ENCODE data around the gene NAA16. TPM values are rescaled to one million over a fixed set of nuclear protein-coding genes. Genes with fewer than 3 reads are reported as not detected.
"Not testable (repeated sequence)": the region's sequence is repeated elsewhere in the genome, so short reads cannot be mapped to it uniquely, and the experiment has no call there.

NAA16 gene
- polyA plus RNA-seq, 1 donor from 2014 or later: 57.0 TPM

DNA sequence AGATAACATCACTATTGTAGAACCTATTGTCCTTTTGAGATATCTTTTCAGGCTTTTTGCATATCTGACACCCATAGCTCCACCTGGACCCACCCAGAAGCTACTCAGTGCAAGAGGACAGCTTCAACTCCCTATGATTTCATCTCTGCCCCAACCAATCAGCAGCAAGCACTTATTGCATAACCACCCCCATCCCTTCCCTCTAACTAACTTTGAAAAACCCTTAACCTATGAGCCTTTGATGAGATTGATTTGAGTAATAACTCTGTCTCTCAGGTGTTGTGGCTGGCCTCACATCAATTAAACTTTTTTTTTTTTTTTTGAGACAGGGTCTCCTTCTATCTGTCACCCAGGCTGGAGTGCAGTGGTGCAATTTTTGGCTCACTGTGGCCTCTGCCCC lies 34.2 kb upstream of the NAA16 start:
- Histone ChIP-seq H3K27ac (ENCODE audit: low read length) (no peak overlapping the region), H3K9ac (ENCODE audit: low read length) (no peak overlapping the region), H3K36me3 (ENCODE audit: insufficient read depth, low read length) (no peaks in the 10 kb centered on the region), H3K9me3 (ENCODE audit: low read length) (no peaks in the 10 kb centered on the region), H3F3A (ENCODE audit: insufficient read depth, low read length, poor library complexity, severe bottlenecking) (no peaks in the 10 kb centered on the region), H3K79me2 (replicated peaks; ENCODE audit: insufficient read depth, low read length) (no peaks in the 10 kb centered on the region), H4K20me1 (ENCODE audit: insufficient read depth) (no peaks in the 10 kb centered on the region), H2AFZ (ENCODE audit: low read depth, low read length) (no peak overlapping the region), H3K4me3 (ENCODE audit: low read length) (no peak overlapping the region), H3K9me2 (ENCODE audit: insufficient read depth, low read length) (no peaks in the 10 kb centered on the region), H3K4me2 (ENCODE audit: low read length) (no peak overlapping the region), H3K27me3 (ENCODE audit: insufficient read depth, low read depth, low read length) (no peaks in the 10 kb centered on the region)
- no peak for TF ChIP-seq MXI1 (conservative IDR thresholded peaks at IDR 0.05; ENCODE audit: poor library complexity, severe bottlenecking)
- TF ChIP-seq TAF1 (IDR thresholded peaks at IDR 0.05; ENCODE audit: low read depth): no peak
- no peak for TF ChIP-seq CTCF (IDR thresholded peaks at IDR 0.05; ENCODE audit: poor library complexity, severe bottlenecking)
- TF ChIP-seq SMC3 (conservative IDR thresholded peaks at IDR 0.05; ENCODE audit: poor library complexity): no peak
- TF ChIP-seq EP300 (conservative IDR thresholded peaks at IDR 0.05; ENCODE audit: poor library complexity, severe bottlenecking): no peak
- TF ChIP-seq EZH2 (IDR thresholded peaks at IDR 0.05; ENCODE audit: borderline replicate concordance, insufficient read depth, low read length, poor library complexity, severe bottlenecking): no peak
- TF ChIP-seq RAD21 (conservative IDR thresholded peaks at IDR 0.05): no peak
- TF ChIP-seq POLR2AphosphoS5 (IDR thresholded peaks at IDR 0.05): no peak
- no peak for TF ChIP-seq REST (IDR thresholded peaks at IDR 0.05; ENCODE audit: borderline replicate concordance)

GRCh38 chr13:41279156-41279555 lies 31.9 kb upstream of the NAA16 start:
- H3K9me3 ChIP-seq (ENCODE audit: low read length); H3K4me2 ChIP-seq (ENCODE audit: low read length); H2AFZ ChIP-seq (ENCODE audit: low read depth, low read length); H3K27me3 ChIP-seq (ENCODE audit: insufficient read depth, low read depth, low read length); H3K27ac ChIP-seq (ENCODE audit: low read length); H3K9me2 ChIP-seq (ENCODE audit: insufficient read depth, low read length); H3K79me2 ChIP-seq (replicated peaks; ENCODE audit: insufficient read depth, low read length); H3F3A ChIP-seq (ENCODE audit: insufficient read depth, low read length, poor library complexity, severe bottlenecking); H3K36me3 ChIP-seq (ENCODE audit: insufficient read depth, low read length); H3K9ac ChIP-seq (ENCODE audit: low read length); H3K4me3 ChIP-seq (ENCODE audit: low read length); H4K20me1 ChIP-seq (ENCODE audit: insufficient read depth): not testable (repeated sequence)

GRCh38 chr13:41282129-41282571 lies 28.9 kb upstream of the NAA16 start:
- Histone ChIP-seq H3K27ac (ENCODE audit: low read length) (no peak overlapping the region), H3K27me3 (ENCODE audit: insufficient read depth, low read depth, low read length) (no peaks in the 10 kb centered on the region), H3K9me3 (ENCODE audit: low read length) (no peaks in the 10 kb centered on the region), H3K4me3 (ENCODE audit: low read length) (no peak overlapping the region), H3K79me2 (replicated peaks; ENCODE audit: insufficient read depth, low read length) (no peaks in the 10 kb centered on the region), H3K4me2 (ENCODE audit: low read length) (no peak overlapping the region), H3K9me2 (ENCODE audit: insufficient read depth, low read length) (no peaks in the 10 kb centered on the region), H3F3A (ENCODE audit: insufficient read depth, low read length, poor library complexity, severe bottlenecking) (no peaks in the 10 kb centered on the region), H3K9ac (ENCODE audit: low read length) (no peak overlapping the region), H3K36me3 (ENCODE audit: insufficient read depth, low read length) (no peaks in the 10 kb centered on the region), H4K20me1 (ENCODE audit: insufficient read depth) (no peaks in the 10 kb centered on the region), H2AFZ (ENCODE audit: low read depth, low read length) (no peak overlapping the region)
- no peak for TF ChIP-seq CTCF (IDR thresholded peaks at IDR 0.05; ENCODE audit: poor library complexity, severe bottlenecking)
- no peak for TF ChIP-seq MXI1 (conservative IDR thresholded peaks at IDR 0.05; ENCODE audit: poor library complexity, severe bottlenecking)
- no peak for TF ChIP-seq RAD21 (conservative IDR thresholded peaks at IDR 0.05)
- TF ChIP-seq TAF1 (IDR thresholded peaks at IDR 0.05; ENCODE audit: low read depth): no peak
- TF ChIP-seq SMC3 (conservative IDR thresholded peaks at IDR 0.05; ENCODE audit: poor library complexity): no peak
- no peak for TF ChIP-seq REST (IDR thresholded peaks at IDR 0.05; ENCODE audit: borderline replicate concordance)
- no peak for TF ChIP-seq EP300 (conservative IDR thresholded peaks at IDR 0.05; ENCODE audit: poor library complexity, severe bottlenecking)
- no peak for TF ChIP-seq EZH2 (IDR thresholded peaks at IDR 0.05; ENCODE audit: borderline replicate concordance, insufficient read depth, low read length, poor library complexity, severe bottlenecking)
- no peak for TF ChIP-seq POLR2AphosphoS5 (IDR thresholded peaks at IDR 0.05)
